HepG2 (cell line): Measurements from ENCODE around the gene PCNT. TPM values are rescaled to one million over a fixed set of nuclear protein-coding genes. Genes with fewer than 3 reads are reported as not detected.

Experiments
- ATAC-seq: fragments of 200-7000 bp; cut with Tn5 transposase; 3 replicates; pipeline ENCODE4 v1.9.1; 2020; ENCODE audit warnings: mild to moderate bottlenecking, moderate library complexity
- BruUV-seq: library from RNA; stranded (reverse); fragments of 400-500 nt; replicated peaks from 2 replicates; lab custom pipeline; 2021; lab: Mats Ljungman, UMichigan
- CTCF ChIA-PET: fragments of 300-600 bp; formaldehyde crosslinking; extraction: SDS; loops from one replicate; lab custom pipeline; 2021; ENCODE audit warnings: low total read pairs, inconsistent platforms, low intra/inter-chr PET ratio; lab: Yijun Ruan, JAX
- POLR2A ChIA-PET: fragments of 350-600 bp; sonication (Branson Sonifier 250); formaldehyde crosslinking; loops from one replicate; lab custom pipeline; 2020; ENCODE audit warnings: antibody characterized with exemption, inconsistent platforms; lab: Yijun Ruan, JAX
- DNase-seq: peaks from one replicate; pipeline ENCODE4 v3.0.0-alpha.2; 2015; ENCODE audit warnings: low spot score
- FAIRE-seq: peaks from 3 replicates; lab custom pipeline; 2011; peaks lifted over from hg19 to GRCh38; lab: Jason Lieb, UNC
- H2AFZ ChIP-seq: one replicate; pipeline ENCODE4 v1.6.1; 2011; ENCODE audit warnings: low read length, inconsistent platforms
- H3K27ac ChIP-seq: fragments of 300-600 bp; 3 replicates; pipeline ENCODE4 v1.8.0; 2011; ENCODE audit warnings: mixed run types, mild to moderate bottlenecking, mixed read lengths, low read length, inconsistent platforms; ENCODE audit not compliant: insufficient read depth; ENCODE audit errors: extremely low read length
- H3K27me3 ChIP-seq, 2 experiments: fragments of 200-600 bp in 1 of 2; 2 replicates in 1 of 2; 3 replicates in 1 of 2; pipeline versions ENCODE4 v1.6.0 to v1.8.0; 2011; ENCODE audit warnings: low read length in 2 of 2, mild to moderate bottlenecking in 2 of 2, moderate library complexity in 2 of 2, inconsistent platforms in 1 of 2; ENCODE audit not compliant: insufficient read depth in 2 of 2, control insufficient read depth in 1 of 2
- H3K36me3 ChIP-seq, 2 experiments: fragments of 200-600 bp in 1 of 2; replicated peaks in 1 of 2; 2 replicates in 1 of 2; 3 replicates in 1 of 2; pipeline versions ENCODE4 v1.5.1 to v1.8.0; 2011; ENCODE audit warnings: low read length in 2 of 2, inconsistent platforms in 1 of 2; ENCODE audit not compliant: insufficient read depth in 2 of 2, control insufficient read depth in 1 of 2
- H3K4me1 ChIP-seq: 2 replicates; pipeline ENCODE4 v1.5.1; 2012; ENCODE audit warnings: low read length, inconsistent platforms; ENCODE audit not compliant: insufficient read depth
- H3K4me2 ChIP-seq: 2 replicates; pipeline ENCODE4 v1.6.0; 2011; ENCODE audit warnings: low read depth, low read length, inconsistent platforms
- H3K4me3 ChIP-seq, 3 experiments: fragments of 200-600 bp in 1 of 3; sonication (generic), shearing (Covaris generic) in 1 of 3; replicated peaks in 1 of 3; 2 replicates each; pipeline ENCODE4 v1.5.1; 2011 to 2016; ENCODE audit warnings: low read length in 3 of 3, inconsistent platforms in 2 of 3, low read depth in 2 of 3, mild to moderate bottlenecking in 2 of 3, control low read depth in 1 of 3, mixed read lengths in 1 of 3; ENCODE audit not compliant: insufficient read depth in 1 of 3
- H3K79me2 ChIP-seq: one replicate; pipeline ENCODE4 v1.6.1; 2011; ENCODE audit warnings: low read length, inconsistent platforms; ENCODE audit not compliant: insufficient read depth
- H3K9ac ChIP-seq: 2 replicates; pipeline ENCODE4 v1.6.0; 2011; ENCODE audit warnings: mild to moderate bottlenecking, low read depth, low read length, inconsistent platforms; ENCODE audit not compliant: insufficient read depth
- H3K9me3 ChIP-seq: 2 replicates; pipeline ENCODE4 v1.5.1; 2012; ENCODE audit warnings: mild to moderate bottlenecking, low read length
- H4K20me1 ChIP-seq: 2 replicates; pipeline ENCODE4 v1.6.0; 2011; ENCODE audit warnings: inconsistent platforms, mild to moderate bottlenecking, low read length, moderate library complexity; ENCODE audit not compliant: insufficient read depth
- BCLAF1 ChIP-seq: fragments of 450-650 bp; IDR thresholded peaks from 2 replicates; pipeline ENCODE4 v1.6.1; 2017; ENCODE audit warnings: mild to moderate bottlenecking
- CBX1 ChIP-seq: IDR thresholded peaks from one replicate; pipeline ENCODE4 v1.6.1; 2016; ENCODE audit warnings: antibody characterized with exemption, low read depth
- ELF4 ChIP-seq: sonication (generic); formaldehyde crosslinking; IDR thresholded peaks from 2 replicates; pipeline ENCODE4 v1.5.0; 2020; ENCODE audit warnings: missing genetic modification reagents, mild to moderate bottlenecking, moderate library complexity, borderline replicate concordance
- HOXA3 ChIP-seq: sonication (generic); formaldehyde crosslinking; IDR thresholded peaks from 2 replicates; pipeline ENCODE4 v1.5.0; 2020; ENCODE audit warnings: missing genetic modification reagents
- MNT ChIP-seq: fragments of 450-650 bp; IDR thresholded peaks from 2 replicates; pipeline ENCODE4 v1.6.1; 2016
- NR2F2 ChIP-seq: IDR thresholded peaks from 2 replicates; pipeline ENCODE4 v1.6.1; 2012; ENCODE audit warnings: low read depth, inconsistent platforms, borderline replicate concordance
- PHF8 ChIP-seq: sonication (generic); formaldehyde crosslinking; IDR thresholded peaks from 2 replicates; pipeline ENCODE4 v1.5.0; 2020; ENCODE audit warnings: missing genetic modification reagents
- RFX3 ChIP-seq: IDR thresholded peaks from 2 replicates; pipeline ENCODE4 v1.6.1; 2016; ENCODE audit warnings: missing biosample characterization, missing genetic modification reagents
- RFXAP ChIP-seq: sonication (generic); formaldehyde crosslinking; IDR thresholded peaks from 2 replicates; pipeline ENCODE4 v1.4.0; 2020; ENCODE audit warnings: missing genetic modification reagents, borderline replicate concordance
- TMF1 ChIP-seq: sonication (generic); formaldehyde crosslinking; IDR thresholded peaks from 2 replicates; pipeline ENCODE4 v1.8.1; 2022; ENCODE audit warnings: low read depth, missing genetic modification reagents
- TP53 ChIP-seq: sonication (generic); formaldehyde crosslinking; conservative IDR thresholded peaks from 2 replicates; pipeline ENCODE4 v1.4.0; 2020; ENCODE audit warnings: missing genetic modification reagents
- ZBTB21 ChIP-seq: sonication (generic); formaldehyde crosslinking; IDR thresholded peaks from 2 replicates; pipeline ENCODE4 v1.4.0; 2020; ENCODE audit warnings: missing genetic modification reagents
- ZMYM2 ChIP-seq: sonication (generic); formaldehyde crosslinking; IDR thresholded peaks from 2 replicates; pipeline ENCODE4 v1.8.0; 2022; ENCODE audit warnings: mild to moderate bottlenecking, missing genetic modification reagents
- ZNF496 ChIP-seq: sonication (generic); formaldehyde crosslinking; IDR thresholded peaks from 2 replicates; pipeline ENCODE4 v1.8.1; 2023; ENCODE audit warnings: mild to moderate bottlenecking, moderate library complexity, missing genetic modification reagents; ENCODE audit not compliant: insufficient replicate concordance
- ZNF609 ChIP-seq: sonication (generic); formaldehyde crosslinking; IDR thresholded peaks from 2 replicates; pipeline ENCODE4 v1.4.0; 2020; ENCODE audit warnings: mild to moderate bottlenecking, missing genetic modification reagents, borderline replicate concordance
- ZSCAN9 ChIP-seq: IDR thresholded peaks from 2 replicates; pipeline ENCODE4 v1.6.1; 2016; ENCODE audit warnings: borderline replicate concordance
- WGBS: methylation state at CpG from one replicate; pipeline ENCODE4 v1.1.6; 2017; ENCODE audit warnings: low lambda C conversion rate; 5-methylcytosine and 5-hydroxymethylcytosine counted together
- in situ Hi-C: cut with HindIII; loops from 2 replicates; pipeline ENCODE4 v1.10.0; 2017; ENCODE audit warnings: low pct_unique_long_range_greater_than_20kb; ENCODE audit not compliant: extremely low pct_ligation_motif_present
- intact Hi-C: fragments of 100-400 bp; cut with micrococcal nuclease; formaldehyde crosslinking; loops from one replicate; pipeline ENCODE4 v1.10.0; 2022; ENCODE audit not compliant: unreplicated experiment
- polyA plus RNA-seq, 8 experiments: library from polyadenylated mRNA; depleted of rRNA in 3 of 8; stranded (reverse) in 7 of 8; unstranded in 1 of 8; fragments of >200 nt; fragmentation: Illumina TruSeq in 4 of 8; extraction: Trizol in 4 of 8; gene quantifications; 2 replicates each; pipeline versions ENCODE4 v1.2.1 to v1.2.3, GENCODE V29; 2011 to 2016; ENCODE audit warnings: low read depth in 4 of 8, missing spikeins in 1 of 8, mixed read lengths in 1 of 8; ENCODE audit not compliant: insufficient read depth in 1 of 8
- total RNA-seq, 5 experiments: library from RNA; depleted of rRNA; stranded (reverse); fragments of >200 nt; fragmentation: Illumina TruSeq; extraction: Trizol; gene quantifications; 2 replicates each; pipeline ENCODE4 v1.2.3, GENCODE V29; 2016; ENCODE audit warnings: low read depth in 1 of 5

Gene PCNT
- total and polyA plus RNA-seq, 2 of the 13 experiments (the other 11 are each of a cell fraction or from before 2014, with no cell fraction given), result 5.6 to 12.4 TPM

- Histone ChIP-seq H3K27ac (no peak overlapping the region), H3K9ac (no peak overlapping the region), H3K4me3 (no peak overlapping the region), H3K36me3 (peaks cover 0 to 3% of the 10 kb centered on the region in 2 experiments; a peak in 3 of 5 replicates), H3K79me2 (peaks cover 19% of the 10 kb centered on the region), H3K4me1 (peaks cover 48% of the 10 kb centered on the region), H2AFZ (no peak overlapping the region), H3K27me3 (no peaks in the 10 kb centered on the region), H3K9me3 (peaks cover 5% of the 10 kb centered on the region; the same call in 1 of the 2 replicates), H4K20me1 (no peaks in the 10 kb centered on the region), H3K4me2 (no peak overlapping the region)
- FAIRE-seq (no peak), DNase-seq (no peak), ATAC-seq (no peak)
- in situ Hi-C loops, result no loop called here
- 91% methylated on average over 5 of the region's 5 CpGs for WGBS
- ChIA-PET POLR2A (no interaction called here), CTCF (no interaction called here)
- intact Hi-C loops, result no loop called here
- BruUV-seq, result no TSS peak
- TF ChIP-seq ZBTB21 (CRISPR knock-in tag) (no peak), CBX1 (no peak), MNT (no peak), ZNF496 (CRISPR knock-in tag) (no peak), HOXA3 (CRISPR knock-in tag) (no peak), TMF1 (CRISPR knock-in tag) (no peak), ZMYM2 (CRISPR knock-in tag) (no peak), ZSCAN9 (CRISPR knock-in tag) (no peak), RFX3 (no peak), ELF4 (no peak), RFXAP (CRISPR knock-in tag) (no peak), ZNF609 (CRISPR knock-in tag) (no peak), TP53 (CRISPR knock-in tag) (no peak), BCLAF1 (no peak), NR2F2 (no peak), PHF8 (CRISPR knock-in tag) (no peak)
Measured at GRCh38 chr21:46452710-46453109, 128.8 kb downstream of the PCNT start.
